H1 (cell line): ENCODE measurements around the gene AGXT2. TPM values are rescaled to one million over a fixed set of nuclear protein-coding genes. Genes with fewer than 3 reads are reported as not detected.

ENCODE experiments used
- CTCF ChIA-PET: fragments of 300-600 bp; sonication (Branson Sonifier 250); formaldehyde crosslinking; loops from one replicate; lab custom pipeline; 2021; ENCODE audit not compliant: partially characterized antibody; lab: Charles Lee
- POLR2A ChIA-PET: fragments of 300-600 bp; sonication (Branson Sonifier 250); formaldehyde crosslinking; loops from one replicate; lab custom pipeline; 2021; ENCODE audit warnings: inconsistent platforms; ENCODE audit not compliant: partially characterized antibody; lab: Charles Lee
- DNase-seq, 2 experiments: peaks; one replicate each; pipeline versions ENCODE4 v3.0.0 to v3.0.0-alpha.2; 2010 to 2022; ENCODE audit warnings: low spot score in 2 of 2, low read depth in 1 of 2, mixed read lengths in 1 of 2
- FAIRE-seq: peaks from 2 replicates; lab custom pipeline; 2011; peaks lifted over from hg19 to GRCh38; lab: Jason Lieb, UNC
- H2AFZ ChIP-seq: 2 replicates; pipeline ENCODE4 v1.8.1; 2012; ENCODE audit warnings: low read length, inconsistent platforms
- H2AK5ac ChIP-seq: 2 replicates; pipeline ENCODE4 v1.6.1; 2013; ENCODE audit warnings: low read depth, low read length
- H2BK120ac ChIP-seq: replicated peaks from 2 replicates; pipeline ENCODE3; 2013; ENCODE audit warnings: low read depth, low read length, inconsistent platforms
- H2BK12ac ChIP-seq: 2 replicates; pipeline ENCODE4 v1.6.1; 2013; ENCODE audit warnings: low read depth, low read length
- H2BK15ac ChIP-seq: 2 replicates; pipeline ENCODE4 v1.6.1; 2013; ENCODE audit warnings: low read length
- H2BK20ac ChIP-seq: 2 replicates; pipeline ENCODE4 v1.6.1; 2013; ENCODE audit warnings: low read length
- H2BK5ac ChIP-seq: 2 replicates; pipeline ENCODE4 v1.6.1; 2013; ENCODE audit warnings: low read depth, low read length
- H3K14ac ChIP-seq: 2 replicates; pipeline ENCODE4 v1.6.1; 2013; ENCODE audit warnings: inconsistent platforms; ENCODE audit not compliant: insufficient read length
- H3K18ac ChIP-seq: 2 replicates; pipeline ENCODE4 v1.6.1; 2013; ENCODE audit warnings: low read length; ENCODE audit errors: extremely low read depth
- H3K23ac ChIP-seq: 2 replicates; pipeline ENCODE4 v1.6.1; 2013; ENCODE audit warnings: inconsistent platforms; ENCODE audit not compliant: insufficient read length
- H3K23me2 ChIP-seq: 2 replicates; pipeline ENCODE4 v1.6.1; 2013; ENCODE audit warnings: low read depth, low read length
- H3K27ac ChIP-seq: 2 replicates; pipeline ENCODE4 v1.6.1; 2011; ENCODE audit warnings: low read depth, low read length, inconsistent platforms
- H3K27me3 ChIP-seq, 4 experiments: replicated peaks in 1 of 4; 1 replicate in 1 of 4; 2 replicates in 3 of 4; pipeline versions ENCODE4 v1.6.1 to v1.8.1; 2011 to 2013; ENCODE audit warnings: low read length in 3 of 4, mild to moderate bottlenecking in 3 of 4, inconsistent platforms in 2 of 4, mixed read lengths in 2 of 4, moderate library complexity in 1 of 4; ENCODE audit not compliant: control insufficient read depth in 3 of 4, insufficient read depth in 3 of 4; ENCODE audit errors: extremely low read depth in 1 of 4
- H3K36me3 ChIP-seq, 4 experiments: 2 replicates each; pipeline versions ENCODE4 v1.6.1 to v1.8.1; 2011 to 2013; ENCODE audit warnings: mild to moderate bottlenecking in 4 of 4, low read length in 3 of 4, moderate library complexity in 2 of 4, control low read depth in 1 of 4, inconsistent platforms in 1 of 4; ENCODE audit not compliant: insufficient read depth in 4 of 4, control insufficient read depth in 2 of 4
- H3K4ac ChIP-seq: replicated peaks from 2 replicates; pipeline ENCODE3; 2013; ENCODE audit warnings: low read length, low read depth, mixed read lengths, inconsistent platforms; ENCODE audit not compliant: insufficient read length
- H3K4me1 ChIP-seq, 4 experiments: replicated peaks in 1 of 4; 1 replicate in 1 of 4; 2 replicates in 3 of 4; pipeline versions ENCODE4 v1.6.1 to v1.8.1; 2011 to 2013; ENCODE audit warnings: low read length in 3 of 4, inconsistent platforms in 2 of 4, mixed read lengths in 1 of 4; ENCODE audit not compliant: insufficient read depth in 4 of 4, control insufficient read depth in 3 of 4
- H3K4me2 ChIP-seq, 2 experiments: 2 replicates each; pipeline versions ENCODE4 v1.6.1 to v1.8.1; 2011 to 2013; ENCODE audit warnings: low read depth in 2 of 2, low read length in 2 of 2, control low read depth in 1 of 2, inconsistent platforms in 1 of 2, mild to moderate bottlenecking in 1 of 2; ENCODE audit not compliant: insufficient read depth in 1 of 2
- H3K4me3 ChIP-seq, 4 experiments: fragments of 200-600, 300-600 bp in 1 of 4; sonication (generic), shearing (Covaris generic), sonication (Bioruptor Twin) in 1 of 4; 2 replicates each; pipeline versions ENCODE4 v1.5.1 to v1.8.1; 2011 to 2016; ENCODE audit warnings: low read length in 4 of 4, low read depth in 3 of 4, control low read depth in 2 of 4, inconsistent platforms in 2 of 4, mild to moderate bottlenecking in 2 of 4, mixed read lengths in 1 of 4, moderate library complexity in 1 of 4; ENCODE audit not compliant: insufficient read depth in 2 of 4; ENCODE audit errors: extremely low read depth in 1 of 4
- H3K56ac ChIP-seq: replicated peaks from 2 replicates; pipeline ENCODE3; 2013; ENCODE audit warnings: low read depth, mild to moderate bottlenecking, mixed read lengths, low read length, inconsistent platforms; ENCODE audit not compliant: insufficient read length
- H3K79me1 ChIP-seq: 2 replicates; pipeline ENCODE4 v1.6.1; 2013; ENCODE audit warnings: low read depth, low read length, control low read depth
- H3K79me2 ChIP-seq, 2 experiments: 2 replicates each; pipeline versions ENCODE4 v1.6.1 to v1.8.1; 2012 to 2013; ENCODE audit warnings: low read length in 2 of 2, mild to moderate bottlenecking in 2 of 2, inconsistent platforms in 1 of 2; ENCODE audit not compliant: insufficient read depth in 2 of 2, control insufficient read depth in 1 of 2
- H3K9ac ChIP-seq, 4 experiments: replicated peaks in 1 of 4; 1 replicate in 1 of 4; 2 replicates in 3 of 4; pipeline versions ENCODE4 v1.6.1 to v1.8.1; 2011 to 2013; ENCODE audit warnings: low read depth in 3 of 4, low read length in 3 of 4, control low read depth in 2 of 4, mild to moderate bottlenecking in 2 of 4, moderate library complexity in 2 of 4, inconsistent platforms in 1 of 4; ENCODE audit errors: extremely low read depth in 1 of 4
- H3K9me3 ChIP-seq, 2 experiments: 2 replicates each; pipeline versions ENCODE4 v1.6.1 to v1.8.1; 2012 to 2013; ENCODE audit warnings: mild to moderate bottlenecking in 2 of 2, moderate library complexity in 2 of 2, control low read depth in 1 of 2, inconsistent platforms in 1 of 2, low read depth in 1 of 2, low read length in 1 of 2, mixed read lengths in 1 of 2; ENCODE audit not compliant: insufficient read depth in 2 of 2
- H4K20me1 ChIP-seq, 2 experiments: replicated peaks in 1 of 2; 2 replicates each; pipeline versions ENCODE3 to v1.8.1; 2011 to 2013; ENCODE audit warnings: inconsistent platforms in 2 of 2, low read length in 2 of 2, mild to moderate bottlenecking in 1 of 2; ENCODE audit not compliant: insufficient read depth in 2 of 2, control insufficient read depth in 1 of 2
- H4K5ac ChIP-seq: 2 replicates; pipeline ENCODE4 v1.6.1; 2013; ENCODE audit warnings: low read length, low read depth, mixed read lengths, inconsistent platforms; ENCODE audit not compliant: insufficient read length
- H4K8ac ChIP-seq: 2 replicates; pipeline ENCODE4 v1.8.0; 2013; ENCODE audit warnings: mild to moderate bottlenecking, moderate library complexity, low read length, inconsistent platforms; ENCODE audit not compliant: insufficient read depth; ENCODE audit errors: extremely low read depth
- H4K91ac ChIP-seq: replicated peaks from 2 replicates; pipeline ENCODE3; 2013; ENCODE audit warnings: low read length, mixed read lengths, inconsistent platforms; ENCODE audit not compliant: insufficient read length
- EGR1 ChIP-seq: IDR thresholded peaks from 2 replicates; pipeline ENCODE4 v1.6.1; 2011; ENCODE audit warnings: low read depth, low read length, borderline replicate concordance
- WGBS, 2 experiments: shearing (Covaris generic) in 1 of 2; methylation state at CpG; one replicate each; pipeline versions ENCODE4 v1.1.6 to v1.1.7; 2013 to 2015; ENCODE audit warnings: low lambda C conversion rate in 2 of 2, mixed read lengths in 2 of 2, inconsistent platforms in 1 of 2, low coverage in 1 of 2, missing lambda C conversion rate in 1 of 2; ENCODE audit not compliant: insufficient replicate concordance in 2 of 2, insufficient coverage in 1 of 2, insufficient read length in 1 of 2; ENCODE audit errors: extremely low coverage in 1 of 2, missing lambda C conversion rate in 1 of 2; 5-methylcytosine and 5-hydroxymethylcytosine counted together
- polyA plus RNA-seq, 7 experiments: library from polyadenylated mRNA; depleted of rRNA in 3 of 7; stranded (reverse) in 5 of 7; unstranded in 2 of 7; fragments of >200 nt in 5 of 7; fragments of 200-250 nt in 2 of 7; gene quantifications; 1 replicate in 5 of 7; 2 replicates in 1 of 7; 4 replicates in 1 of 7; pipeline versions ENCODE4 v1.2.1 to v1.2.3, GENCODE V29; 2011 to 2013; ENCODE audit warnings: missing spikeins in 2 of 7, mixed read lengths in 2 of 7
- total RNA-seq: library from RNA; stranded (reverse); fragmentation: NEBNext Ultra II Directional; extraction: Animal tissue kit (Norgen Biotek cat#: 25700); gene quantifications from 2 replicates; pipeline ENCODE4 v1.2.1, GENCODE V29; 2021

Gene AGXT2
- total and polyA plus RNA-seq, 2 of the 8 experiments (the other 6 are each of a cell fraction or from before 2014, with no cell fraction given), result not detected

GRCh38 chr5:35087991-35088390 is 40.2 kb upstream of the AGXT2 start:
- Histone ChIP-seq H2BK120ac (no peak overlapping the region), H3K9me3 (no peaks in the 10 kb centered on the region), H3K79me2 (no peaks in the 10 kb centered on the region), H3K4me3 (no peak overlapping the region), H3K23ac (no peak overlapping the region), H2BK5ac (no peak overlapping the region), H3K79me1 (no peaks in the 10 kb centered on the region), H2BK12ac (no peak overlapping the region; the same call in 1 of the 2 replicates), H2AK5ac (no peak overlapping the region), H4K5ac (no peak overlapping the region), H3K27me3 (0 out of 7 replicates have a peak, but pooled peaks cover 0 to 2% (median 0%) of the 10 kb centered on the region in 4 experiments), H4K91ac (no peak overlapping the region), H3K14ac (no peak overlapping the region), H3K4ac (no peak overlapping the region), H2BK20ac (no peak overlapping the region), H2BK15ac (no peak overlapping the region), H4K8ac (no peak overlapping the region), H3K4me1 (peaks cover 0 to 4% (median 1%) of the 10 kb centered on the region in 4 experiments; a peak in 2 of 7 replicates), H3K4me2 (no peak overlapping the region), H2AFZ (no peak overlapping the region), H3K18ac (no peak overlapping the region), H3K9ac (no peak overlapping the region), H3K36me3 (no peaks in the 10 kb centered on the region), H3K56ac (no peak overlapping the region), H3K23me2 (no peaks in the 10 kb centered on the region; the same call in 1 of the 2 replicates), H4K20me1 (no peaks in the 10 kb centered on the region), H3K27ac (no peak overlapping the region)
- ChIA-PET POLR2A (no interaction called here), CTCF (interaction anchor here (0.6 to 2.9 kb wide), 17 partner anchors 11 to 839 kb away, joined by 3 to 20 read pairs (median 3); no protein-coding TSS in a partner anchor)
- no peak for TF ChIP-seq EGR1
- DNase-seq, result no peak
- WGBS, 2 experiments, result 86% methylated on average over 3 of the region's 3 CpGs; no CpG with 5 or more reads in 1 of the 2 experiments
- no peak for FAIRE-seq
